DOHH2 (cell line): ENCODE results near the gene MTMR6.

Source experiments
- EZH2phosphoT487 ChIP-seq: fragments of 200-600 bp; sonication (generic); IDR thresholded peaks from 2 replicates; pipeline ENCODE4 v1.6.1; 2017; ENCODE audit warnings: borderline replicate concordance, mild to moderate bottlenecking, antibody characterized with exemption, low read length, moderate library complexity, mixed read lengths
- TF ChIP-seq, protein P1 (sequence below): fragments of 200-600 bp; sonication (generic); IDR thresholded peaks from one replicate; pipeline ENCODE4 v1.5.1; 2014; ENCODE audit warnings: antibody characterized with exemption, mild to moderate bottlenecking, low read depth, low read length; ENCODE audit not compliant: poor library complexity, severe bottlenecking

- TF ChIP-seq, protein P1, sequence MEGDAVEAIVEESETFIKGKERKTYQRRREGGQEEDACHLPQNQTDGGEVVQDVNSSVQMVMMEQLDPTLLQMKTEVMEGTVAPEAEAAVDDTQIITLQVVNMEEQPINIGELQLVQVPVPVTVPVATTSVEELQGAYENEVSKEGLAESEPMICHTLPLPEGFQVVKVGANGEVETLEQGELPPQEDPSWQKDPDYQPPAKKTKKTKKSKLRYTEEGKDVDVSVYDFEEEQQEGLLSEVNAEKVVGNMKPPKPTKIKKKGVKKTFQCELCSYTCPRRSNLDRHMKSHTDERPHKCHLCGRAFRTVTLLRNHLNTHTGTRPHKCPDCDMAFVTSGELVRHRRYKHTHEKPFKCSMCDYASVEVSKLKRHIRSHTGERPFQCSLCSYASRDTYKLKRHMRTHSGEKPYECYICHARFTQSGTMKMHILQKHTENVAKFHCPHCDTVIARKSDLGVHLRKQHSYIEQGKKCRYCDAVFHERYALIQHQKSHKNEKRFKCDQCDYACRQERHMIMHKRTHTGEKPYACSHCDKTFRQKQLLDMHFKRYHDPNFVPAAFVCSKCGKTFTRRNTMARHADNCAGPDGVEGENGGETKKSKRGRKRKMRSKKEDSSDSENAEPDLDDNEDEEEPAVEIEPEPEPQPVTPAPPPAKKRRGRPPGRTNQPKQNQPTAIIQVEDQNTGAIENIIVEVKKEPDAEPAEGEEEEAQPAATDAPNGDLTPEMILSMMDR: no peak
- TF ChIP-seq EZH2phosphoT487: no peak
These were observed 39.2 kb downstream of the MTMR6 start for GRCh38 chr13:25248071-25248470.
